GM12891 (cell line): ENCODE measurements around the gene AQP5.

Experiments used
- POLR2A ChIP-seq: IDR thresholded peaks from 2 replicates; pipeline ENCODE4 v1.6.1; 2011; ENCODE audit warnings: low read depth, low read length, control low read depth
- POLR2AphosphoS5 ChIP-seq: IDR thresholded peaks from 2 replicates; pipeline ENCODE4 v1.6.1; 2011; ENCODE audit warnings: low read depth, low read length, control low read depth

GRCh38 chr12:49924628-49925246 lies 36.9 kb upstream of the AQP5 start:
- TF ChIP-seq POLR2AphosphoS5 = no peak
- TF ChIP-seq POLR2A = no peak
